Measurements from ENCODE around the gene GEMIN5.

- TF ChIP-seq CTCF (IDR thresholded peaks at IDR 0.05) (no peak), POLR2A (IDR thresholded peaks at IDR 0.05) (no peak), POLR2AphosphoS5 (IDR thresholded peaks at IDR 0.05) (no peak)
Measured at GRCh38 chr5:154947778-154948177, 9.8 kb upstream of the GEMIN5 start.

Measured in prostate gland (tissue), 2 donors.